Endometrium (tissue), 2 donors: Measurements from ENCODE around the gene LRIG1.
A peak's percentile ranks its signal among the peaks of the same experiment; 100 is the strongest.

Experiments
- FAIRE-seq: peaks from 2 replicates; lab custom pipeline; 2012; peaks lifted over from hg19 to GRCh38; lab: Jason Lieb, UNC
- donor health status: control.
- donor health status: control.

Gene LRIG1

DNA sequence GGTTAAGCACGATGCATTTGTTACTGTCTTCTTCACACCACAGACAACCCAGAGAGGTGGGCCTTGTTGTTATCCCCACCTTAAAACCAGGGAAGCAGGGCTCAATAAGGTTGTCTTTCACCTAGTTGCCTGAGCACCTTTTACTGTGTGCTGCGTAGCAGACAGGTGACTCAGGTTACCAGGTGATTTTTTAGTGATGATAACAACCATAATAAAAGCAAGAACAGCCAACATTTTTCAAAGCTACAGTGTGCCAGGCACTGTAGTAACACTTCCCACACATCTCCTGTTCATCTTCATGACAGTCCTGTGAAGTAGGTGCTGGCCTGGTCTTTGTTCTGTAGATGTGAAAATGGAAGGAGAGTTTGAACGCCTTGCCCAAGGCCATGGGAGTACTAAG lies 147.8 kb downstream of the LRIG1 start:
- FAIRE-seq, result no peak

DNA sequence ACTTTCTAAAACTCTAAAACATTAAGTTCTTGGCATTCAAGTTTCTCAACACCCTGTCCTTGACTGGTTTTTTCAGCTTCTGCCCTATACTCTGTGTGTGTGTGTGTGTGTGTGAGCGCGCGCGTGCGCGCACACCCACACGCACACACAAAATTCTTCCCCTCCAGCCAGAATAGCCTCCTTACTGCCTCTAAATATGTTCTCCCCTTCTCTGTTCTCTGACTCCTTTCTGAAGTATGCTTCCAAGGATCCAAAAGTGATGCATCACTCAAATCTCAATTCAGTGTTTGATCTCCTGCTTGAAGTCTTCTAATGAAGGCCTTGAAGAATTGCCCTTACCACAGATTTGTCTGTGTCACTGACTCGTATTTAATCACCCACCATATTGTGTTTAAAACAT lies 150.2 kb downstream of the LRIG1 start:
- FAIRE-seq, result no peak

DNA sequence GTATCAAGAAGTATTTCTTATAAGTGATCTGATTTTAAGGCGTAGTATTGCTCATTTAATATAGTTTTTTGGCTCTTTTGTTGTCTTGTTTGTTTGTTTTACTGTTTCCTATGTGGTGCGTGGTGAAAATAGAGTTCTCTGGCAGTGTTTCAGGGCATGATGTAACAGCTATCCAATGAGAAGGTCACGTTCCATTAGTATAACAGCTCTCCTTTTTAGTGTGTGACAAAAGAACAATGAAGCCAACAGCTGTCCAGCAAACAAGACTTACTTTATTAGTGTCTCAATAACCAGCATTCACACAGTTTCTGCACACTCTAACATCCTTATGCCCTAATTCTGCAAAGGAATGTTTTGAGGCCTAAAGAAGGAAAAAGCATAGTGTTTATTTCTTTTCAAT lies 152.1 kb downstream of the LRIG1 start:
- no peak for FAIRE-seq

DNA sequence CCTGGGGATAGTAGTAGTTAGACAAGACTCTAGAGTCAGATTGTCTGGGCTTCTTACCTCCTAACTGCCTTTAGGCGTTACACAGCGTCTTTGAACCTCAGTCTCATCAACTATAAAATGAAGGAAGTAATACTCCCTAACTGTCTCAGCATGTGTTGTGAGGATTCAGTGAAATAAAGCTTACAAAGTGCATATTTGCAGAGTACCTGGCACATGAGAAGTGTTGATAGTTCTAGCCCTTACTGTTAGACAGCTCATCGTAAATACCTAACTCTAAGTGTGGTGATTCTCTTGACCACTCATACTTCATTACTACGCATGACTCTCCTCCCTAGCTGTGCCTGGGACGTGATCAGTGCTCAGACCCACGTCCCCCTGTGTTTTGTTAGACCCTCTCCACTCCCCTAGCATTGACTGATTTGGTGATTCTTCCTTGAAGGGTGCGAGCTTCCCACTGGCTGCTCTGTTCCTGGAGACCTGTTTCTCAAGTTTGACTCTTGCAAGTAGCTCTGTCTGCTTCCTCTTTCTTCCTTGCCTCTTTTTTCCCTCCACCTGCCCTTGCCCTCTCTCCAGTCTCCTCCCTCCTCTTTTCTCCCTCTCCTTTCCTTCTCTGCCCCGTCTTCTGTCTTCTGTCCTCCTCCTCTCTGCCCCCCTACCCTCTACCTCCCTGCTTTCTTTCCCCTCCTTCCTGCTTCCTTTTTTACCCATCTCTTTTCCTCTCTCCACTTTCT lies 155.8 kb downstream of the LRIG1 start:
- FAIRE-seq, result peak; percentile 86

DNA sequence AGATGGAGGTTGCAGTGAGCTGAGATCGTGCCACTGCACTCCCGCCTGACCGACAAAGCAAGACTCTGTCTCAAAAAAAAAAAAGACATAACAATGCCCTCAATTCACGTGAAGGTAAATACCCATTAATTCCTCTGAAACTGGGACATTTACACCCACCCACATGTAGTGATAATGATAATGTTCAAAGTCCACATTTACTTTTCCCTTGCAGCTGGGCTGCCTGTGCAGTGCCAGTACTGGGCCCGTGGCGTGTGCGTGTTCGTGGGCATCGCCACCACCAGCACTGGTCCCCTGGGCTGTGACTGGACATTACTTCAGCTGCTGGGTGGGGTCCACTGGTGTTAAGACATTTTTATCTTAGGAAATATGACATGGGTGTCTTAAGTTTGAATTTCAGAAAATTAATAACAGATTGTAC lies 156.4 kb downstream of the LRIG1 start:
- no peak for FAIRE-seq

DNA sequence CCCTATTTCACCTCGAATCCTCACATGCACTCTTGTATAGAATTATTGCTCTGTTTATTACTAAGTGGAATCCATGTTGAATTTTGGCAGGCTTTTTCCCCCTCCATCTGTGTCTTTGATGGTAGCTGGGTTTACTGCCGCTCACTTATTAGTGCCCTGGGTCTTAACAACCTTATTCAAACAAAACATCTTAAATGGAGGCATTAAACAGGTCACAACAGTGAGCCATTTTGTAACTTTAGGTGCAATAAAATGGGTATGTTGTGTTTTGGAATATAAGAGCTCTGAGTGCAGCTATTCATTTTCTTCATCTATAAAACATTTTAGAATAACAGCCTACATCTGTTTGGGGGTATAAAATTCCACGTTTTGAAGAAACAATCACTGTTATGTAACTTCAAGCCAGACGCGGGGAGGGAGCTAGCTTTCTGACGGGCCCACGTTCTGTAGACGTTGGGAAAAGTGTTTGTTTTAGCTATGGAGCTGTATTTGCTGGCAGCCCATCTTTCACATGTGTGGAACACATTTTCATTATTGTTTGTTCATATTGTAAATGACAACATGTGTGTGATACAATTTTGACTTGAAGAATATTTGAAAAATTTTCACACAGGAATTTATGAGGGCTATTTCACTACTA lies 158.0 kb downstream of the LRIG1 start:
- FAIRE-seq, result peak; percentile 99

DNA sequence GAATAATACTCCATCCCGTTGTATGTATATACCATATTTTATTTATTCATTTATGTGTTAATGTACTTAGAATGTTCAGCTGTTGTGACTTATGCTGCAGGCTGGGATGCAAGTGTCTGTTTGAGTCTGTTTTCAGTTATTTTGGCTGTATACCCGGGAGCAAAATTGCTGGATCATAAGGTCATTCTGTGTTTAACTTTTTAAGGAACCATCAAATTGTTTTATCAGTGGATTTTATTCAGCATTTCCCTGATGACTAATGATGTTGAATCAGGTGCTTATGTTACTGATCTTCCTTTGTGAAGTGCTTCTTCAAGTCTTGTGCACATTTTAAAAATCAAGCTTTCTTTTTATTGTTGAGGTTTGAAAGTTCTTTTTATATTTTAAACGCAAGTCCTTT lies 161.9 kb downstream of the LRIG1 start:
- peak; percentile 96 for FAIRE-seq

DNA sequence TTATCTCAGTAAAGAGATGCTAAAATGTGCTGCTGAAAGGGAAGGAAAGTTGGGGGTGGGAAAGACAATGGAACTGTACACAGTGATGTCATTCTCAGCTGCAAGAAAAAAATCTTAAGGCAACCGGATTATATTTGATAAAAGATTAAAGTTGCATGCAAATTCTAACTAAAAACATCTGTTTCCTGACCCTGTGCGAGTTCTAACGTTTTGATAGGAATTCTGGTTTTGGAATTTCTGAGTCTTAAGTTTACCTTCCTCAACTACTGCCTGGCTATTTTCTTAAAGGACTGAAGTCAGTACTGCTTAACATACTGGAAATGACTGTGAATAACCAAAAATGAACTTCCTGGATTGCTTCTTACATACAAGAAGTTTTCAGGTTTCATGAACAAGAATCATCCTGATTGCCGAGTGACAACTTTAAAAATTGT lies 164.5 kb downstream of the LRIG1 start:
- FAIRE-seq, result peak; percentile 78

DNA sequence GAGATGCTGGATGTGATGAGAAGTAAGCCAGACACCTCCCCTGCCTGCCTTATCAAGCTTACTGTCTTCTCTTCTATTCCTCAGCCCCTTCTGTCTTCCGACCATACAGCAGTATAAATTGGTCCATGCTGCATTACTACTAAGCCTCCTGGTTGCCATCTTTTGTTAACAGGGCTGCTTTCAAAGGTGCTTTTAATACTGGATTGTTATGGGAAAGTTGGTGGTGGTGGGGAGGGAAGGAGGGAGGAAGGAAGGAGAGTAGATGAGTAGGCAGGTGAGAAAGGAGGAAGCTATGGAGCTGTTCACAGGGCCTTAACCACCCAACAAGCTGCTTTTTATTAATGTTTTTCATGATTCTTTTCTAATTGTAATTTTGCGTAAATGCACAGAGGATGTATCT lies 165.2 kb downstream of the LRIG1 start:
- no peak for FAIRE-seq
